HEK293 (cell line): ENCODE measurements around the gene KIF21B.

ENCODE experiments used
- CTCF ChIA-PET: fragments of 350-600 bp; formaldehyde crosslinking; extraction: SDS; loops from one replicate; lab custom pipeline; 2021; ENCODE audit warnings: antibody characterized with exemption; lab: Yijun Ruan, JAX
- POLR2A ChIA-PET: fragments of 300-600 bp; formaldehyde crosslinking; extraction: SDS; loops from one replicate; lab custom pipeline; 2020; ENCODE audit warnings: antibody characterized with exemption, inconsistent platforms; lab: Yijun Ruan, JAX
- H3K27ac ChIP-seq: fragments of 200-500 bp; sonication (Bioruptor generic); 2 replicates; pipeline ENCODE4 v1.5.1; 2014; ENCODE audit warnings: low read depth, low read length, control low read depth, inconsistent platforms; ENCODE audit errors: extremely low read depth
- H3K36me3 ChIP-seq, 2 experiments: fragments of 200-500 bp in 1 of 2; sonication (Bioruptor generic) in 1 of 2; 1 replicate in 1 of 2; 2 replicates in 1 of 2; pipeline ENCODE4 v1.5.1; 2014 to 2017; ENCODE audit warnings: inconsistent platforms in 2 of 2, low read length in 2 of 2; ENCODE audit not compliant: control insufficient read depth in 2 of 2, insufficient read depth in 1 of 2
- H3K4me1 ChIP-seq: fragments of 200-500 bp; sonication (Bioruptor generic); 2 replicates; pipeline ENCODE4 v1.5.1; 2014; ENCODE audit warnings: mild to moderate bottlenecking, low read length, inconsistent platforms; ENCODE audit not compliant: control insufficient read depth, insufficient read depth
- H3K4me3 ChIP-seq: 2 replicates; pipeline ENCODE4 v1.5.1; 2011; ENCODE audit warnings: low read depth, mild to moderate bottlenecking, control low read depth, low read length, moderate library complexity
- H3K9me3 ChIP-seq: fragments of 200-500 bp; sonication (Bioruptor generic); 2 replicates; pipeline ENCODE4 v1.5.1; 2014; ENCODE audit warnings: low read depth, low read length, inconsistent platforms; ENCODE audit not compliant: control insufficient read depth, insufficient read depth
- AEBP2 ChIP-seq: fragments of 450-650 bp; formaldehyde crosslinking; IDR thresholded peaks from 2 replicates; pipeline ENCODE4 v1.5.1; 2016; ENCODE audit warnings: missing biosample characterization, missing genetic modification characterization, borderline replicate concordance
- EGR2 ChIP-seq: fragments of 450-650 bp; formaldehyde crosslinking; IDR thresholded peaks from 2 replicates; pipeline ENCODE4 v1.5.1; 2016; ENCODE audit warnings: low read depth, missing biosample characterization, missing genetic modification characterization
- IKZF3 ChIP-seq: fragments of 450-650 bp; IDR thresholded peaks from 2 replicates; pipeline ENCODE4 v1.5.0; 2018; ENCODE audit warnings: missing biosample characterization, mild to moderate bottlenecking, missing genetic modification characterization, moderate library complexity
- SP2 ChIP-seq: fragments of 450-650 bp; formaldehyde crosslinking; IDR thresholded peaks from 2 replicates; pipeline ENCODE4 v1.5.1; 2016; ENCODE audit warnings: missing biosample characterization, missing genetic modification characterization
- ZBTB20 ChIP-seq: fragments of 450-650 bp; formaldehyde crosslinking; IDR thresholded peaks from 2 replicates; pipeline ENCODE4 v1.5.1; 2016; ENCODE audit warnings: missing biosample characterization, missing genetic modification characterization
- ZBTB26 ChIP-seq: fragments of 450-650 bp; formaldehyde crosslinking; optimal IDR thresholded peaks from 2 replicates; pipeline ENCODE3; 2016; ENCODE audit warnings: missing biosample characterization, mild to moderate bottlenecking, missing genetic modification characterization
- ZFP3 ChIP-seq: fragments of 450-650 bp; formaldehyde crosslinking; IDR thresholded peaks from 2 replicates; pipeline ENCODE4 v1.5.1; 2016; ENCODE audit warnings: low read depth, missing biosample characterization, missing genetic modification characterization
- ZNF239 ChIP-seq: fragments of 450-650 bp; formaldehyde crosslinking; IDR thresholded peaks from 2 replicates; pipeline ENCODE4 v1.5.1; 2016; ENCODE audit warnings: missing biosample characterization, missing genetic modification characterization
- ZNF521 ChIP-seq: fragments of 450-650 bp; formaldehyde crosslinking; IDR thresholded peaks from 2 replicates; pipeline ENCODE4 v1.5.1; 2017; ENCODE audit warnings: missing biosample characterization, mild to moderate bottlenecking, missing genetic modification characterization
- TF ChIP-seq, protein P1 (sequence below): fragments of 450-650 bp; formaldehyde crosslinking; IDR thresholded peaks from 2 replicates; pipeline ENCODE4 v1.5.1; 2016; ENCODE audit warnings: missing biosample characterization, missing genetic modification characterization, borderline replicate concordance
- TF ChIP-seq, protein P2 (sequence below): fragments of 450-650 bp; formaldehyde crosslinking; conservative IDR thresholded peaks from 2 replicates; pipeline ENCODE4 v1.5.1; 2016; ENCODE audit warnings: low read depth, missing biosample characterization, missing genetic modification characterization

Gene KIF21B

DNA sequence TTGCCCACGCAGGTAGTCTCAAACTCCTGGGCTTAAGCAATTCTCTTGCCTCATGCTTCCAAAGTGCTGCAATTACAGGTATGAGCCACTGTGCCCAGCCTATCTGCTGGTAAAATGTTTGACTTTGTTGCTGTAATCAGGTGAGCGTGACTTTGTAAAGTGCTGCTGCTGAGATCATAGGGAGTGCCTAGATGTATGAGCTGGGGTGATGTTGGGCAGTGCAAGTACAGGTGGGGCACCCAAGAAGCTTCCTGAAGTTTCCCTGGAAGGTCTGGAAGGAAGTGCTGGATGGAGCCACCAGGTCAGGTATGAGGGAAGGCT, 43.1 kb downstream of the KIF21B start:
- CTCF ChIA-PET, result interaction anchor here (0.5 to 3.2 kb wide), 25 partner anchors 9 to 422 kb away, joined by 3 to 76 read pairs (median 7); no protein-coding TSS in a partner anchor
- Histone ChIP-seq H3K36me3 (no peaks in the 10 kb centered on the region), H3K4me3 (no peak overlapping the region), H3K27ac (no peak overlapping the region), H3K9me3 (no peaks in the 10 kb centered on the region)
- POLR2A ChIA-PET, result no interaction called here
- TF ChIP-seq IKZF3 (tag by site-specific recombination) (no peak), AEBP2 (tag by site-specific recombination) (no peak), SP2 (tag by site-specific recombination) (no peak), ZNF239 (tag by site-specific recombination) (no peak), ZFP3 (tag by site-specific recombination) (no peak), ZBTB20 (tag by site-specific recombination) (no peak), ZNF521 (tag by site-specific recombination) (no peak), EGR2 (no peak), ZBTB26 (tag by site-specific recombination) (no peak)
- TF ChIP-seq, protein P1, sequence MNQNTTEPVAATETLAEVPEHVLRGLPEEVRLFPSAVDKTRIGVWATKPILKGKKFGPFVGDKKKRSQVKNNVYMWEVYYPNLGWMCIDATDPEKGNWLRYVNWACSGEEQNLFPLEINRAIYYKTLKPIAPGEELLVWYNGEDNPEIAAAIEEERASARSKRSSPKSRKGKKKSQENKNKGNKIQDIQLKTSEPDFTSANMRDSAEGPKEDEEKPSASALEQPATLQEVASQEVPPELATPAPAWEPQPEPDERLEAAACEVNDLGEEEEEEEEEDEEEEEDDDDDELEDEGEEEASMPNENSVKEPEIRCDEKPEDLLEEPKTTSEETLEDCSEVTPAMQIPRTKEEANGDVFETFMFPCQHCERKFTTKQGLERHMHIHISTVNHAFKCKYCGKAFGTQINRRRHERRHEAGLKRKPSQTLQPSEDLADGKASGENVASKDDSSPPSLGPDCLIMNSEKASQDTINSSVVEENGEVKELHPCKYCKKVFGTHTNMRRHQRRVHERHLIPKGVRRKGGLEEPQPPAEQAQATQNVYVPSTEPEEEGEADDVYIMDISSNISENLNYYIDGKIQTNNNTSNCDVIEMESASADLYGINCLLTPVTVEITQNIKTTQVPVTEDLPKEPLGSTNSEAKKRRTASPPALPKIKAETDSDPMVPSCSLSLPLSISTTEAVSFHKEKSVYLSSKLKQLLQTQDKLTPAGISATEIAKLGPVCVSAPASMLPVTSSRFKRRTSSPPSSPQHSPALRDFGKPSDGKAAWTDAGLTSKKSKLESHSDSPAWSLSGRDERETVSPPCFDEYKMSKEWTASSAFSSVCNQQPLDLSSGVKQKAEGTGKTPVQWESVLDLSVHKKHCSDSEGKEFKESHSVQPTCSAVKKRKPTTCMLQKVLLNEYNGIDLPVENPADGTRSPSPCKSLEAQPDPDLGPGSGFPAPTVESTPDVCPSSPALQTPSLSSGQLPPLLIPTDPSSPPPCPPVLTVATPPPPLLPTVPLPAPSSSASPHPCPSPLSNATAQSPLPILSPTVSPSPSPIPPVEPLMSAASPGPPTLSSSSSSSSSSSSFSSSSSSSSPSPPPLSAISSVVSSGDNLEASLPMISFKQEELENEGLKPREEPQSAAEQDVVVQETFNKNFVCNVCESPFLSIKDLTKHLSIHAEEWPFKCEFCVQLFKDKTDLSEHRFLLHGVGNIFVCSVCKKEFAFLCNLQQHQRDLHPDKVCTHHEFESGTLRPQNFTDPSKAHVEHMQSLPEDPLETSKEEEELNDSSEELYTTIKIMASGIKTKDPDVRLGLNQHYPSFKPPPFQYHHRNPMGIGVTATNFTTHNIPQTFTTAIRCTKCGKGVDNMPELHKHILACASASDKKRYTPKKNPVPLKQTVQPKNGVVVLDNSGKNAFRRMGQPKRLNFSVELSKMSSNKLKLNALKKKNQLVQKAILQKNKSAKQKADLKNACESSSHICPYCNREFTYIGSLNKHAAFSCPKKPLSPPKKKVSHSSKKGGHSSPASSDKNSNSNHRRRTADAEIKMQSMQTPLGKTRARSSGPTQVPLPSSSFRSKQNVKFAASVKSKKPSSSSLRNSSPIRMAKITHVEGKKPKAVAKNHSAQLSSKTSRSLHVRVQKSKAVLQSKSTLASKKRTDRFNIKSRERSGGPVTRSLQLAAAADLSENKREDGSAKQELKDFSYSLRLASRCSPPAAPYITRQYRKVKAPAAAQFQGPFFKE (tag by site-specific recombination), result no peak
- TF ChIP-seq, protein P2, sequence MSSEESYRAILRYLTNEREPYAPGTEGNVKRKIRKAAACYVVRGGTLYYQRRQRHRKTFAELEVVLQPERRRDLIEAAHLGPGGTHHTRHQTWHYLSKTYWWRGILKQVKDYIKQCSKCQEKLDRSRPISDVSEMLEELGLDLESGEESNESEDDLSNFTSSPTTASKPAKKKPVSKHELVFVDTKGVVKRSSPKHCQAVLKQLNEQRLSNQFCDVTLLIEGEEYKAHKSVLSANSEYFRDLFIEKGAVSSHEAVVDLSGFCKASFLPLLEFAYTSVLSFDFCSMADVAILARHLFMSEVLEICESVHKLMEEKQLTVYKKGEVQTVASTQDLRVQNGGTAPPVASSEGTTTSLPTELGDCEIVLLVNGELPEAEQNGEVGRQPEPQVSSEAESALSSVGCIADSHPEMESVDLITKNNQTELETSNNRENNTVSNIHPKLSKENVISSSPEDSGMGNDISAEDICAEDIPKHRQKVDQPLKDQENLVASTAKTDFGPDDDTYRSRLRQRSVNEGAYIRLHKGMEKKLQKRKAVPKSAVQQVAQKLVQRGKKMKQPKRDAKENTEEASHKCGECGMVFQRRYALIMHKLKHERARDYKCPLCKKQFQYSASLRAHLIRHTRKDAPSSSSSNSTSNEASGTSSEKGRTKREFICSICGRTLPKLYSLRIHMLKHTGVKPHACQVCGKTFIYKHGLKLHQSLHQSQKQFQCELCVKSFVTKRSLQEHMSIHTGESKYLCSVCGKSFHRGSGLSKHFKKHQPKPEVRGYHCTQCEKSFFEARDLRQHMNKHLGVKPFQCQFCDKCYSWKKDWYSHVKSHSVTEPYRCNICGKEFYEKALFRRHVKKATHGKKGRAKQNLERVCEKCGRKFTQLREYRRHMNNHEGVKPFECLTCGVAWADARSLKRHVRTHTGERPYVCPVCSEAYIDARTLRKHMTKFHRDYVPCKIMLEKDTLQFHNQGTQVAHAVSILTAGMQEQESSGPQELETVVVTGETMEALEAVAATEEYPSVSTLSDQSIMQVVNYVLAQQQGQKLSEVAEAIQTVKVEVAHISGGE, result no peak
- TF ChIP-seq, all 188 proteins: peak for 0
- no peaks in the 10 kb centered on the region for H3K4me1 ChIP-seq
